Umbilical cord (tissue), 1 donor: ENCODE measurements around the gene ANKK1. TPM values are rescaled to one million over a fixed set of nuclear protein-coding genes. Genes with fewer than 3 reads are reported as not detected.

Source experiments
- total RNA-seq: library from RNA; depleted of rRNA; stranded (reverse); fragments of >200 nt; gene quantifications from one replicate; pipeline ENCODE4 v1.2.3, GENCODE V29; 2014; ENCODE audit warnings: low replicate concordance; ENCODE audit not compliant: insufficient read depth

Gene ANKK1
- total RNA-seq, 1 donor from 2014 or later, result 0.48 TPM

Other genes starting within 250 kb of the ANKK1 start
- gene TTC12, start 73.2 kb upstream of the ANKK1 start, total RNA-seq, result 2.6 TPM
- gene DRD2, start 87.6 kb downstream of the ANKK1 start, total RNA-seq, result 3.4 TPM